ENCODE measurements around the gene SNIP1.

SNIP1 gene

DNA sequence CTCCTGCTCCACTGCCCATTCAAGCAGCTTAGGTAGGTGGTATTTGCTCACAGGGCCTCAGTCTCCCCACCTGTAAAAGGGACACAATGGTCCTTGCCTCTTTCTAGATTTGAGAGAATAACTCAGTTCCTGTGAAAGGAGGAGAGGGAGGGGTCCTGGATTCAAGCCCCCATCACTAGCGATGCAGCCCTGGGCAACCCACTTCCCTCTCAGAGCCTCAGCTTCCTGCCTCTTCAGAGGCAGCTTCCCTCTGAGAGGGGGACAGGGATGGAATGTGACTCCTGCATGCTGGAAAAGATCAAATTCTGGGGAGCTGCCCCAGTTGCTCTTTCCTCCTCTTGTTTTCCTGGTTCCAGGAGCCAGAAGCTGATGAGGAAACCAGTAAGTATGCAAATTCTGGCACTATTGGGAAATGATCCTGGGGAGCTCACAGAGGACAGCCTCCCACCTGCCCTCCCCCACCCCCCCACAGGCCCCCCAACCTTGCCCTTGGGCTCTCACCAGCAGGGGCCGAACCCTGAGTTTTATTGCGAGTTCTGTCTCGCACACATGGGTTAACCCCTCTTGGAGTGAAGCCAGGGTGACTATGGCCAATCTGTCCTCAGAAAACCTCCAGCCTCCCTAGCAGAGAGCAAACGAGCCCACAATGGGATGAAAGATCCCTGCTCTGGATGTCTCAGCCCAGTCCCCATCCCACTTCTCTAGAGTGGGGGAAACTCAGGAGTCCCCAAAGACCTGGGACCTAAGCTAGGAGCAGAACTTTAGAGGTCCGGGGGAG, 68.0 kb downstream of the SNIP1 start:
- TF ChIP-seq, protein P1, sequence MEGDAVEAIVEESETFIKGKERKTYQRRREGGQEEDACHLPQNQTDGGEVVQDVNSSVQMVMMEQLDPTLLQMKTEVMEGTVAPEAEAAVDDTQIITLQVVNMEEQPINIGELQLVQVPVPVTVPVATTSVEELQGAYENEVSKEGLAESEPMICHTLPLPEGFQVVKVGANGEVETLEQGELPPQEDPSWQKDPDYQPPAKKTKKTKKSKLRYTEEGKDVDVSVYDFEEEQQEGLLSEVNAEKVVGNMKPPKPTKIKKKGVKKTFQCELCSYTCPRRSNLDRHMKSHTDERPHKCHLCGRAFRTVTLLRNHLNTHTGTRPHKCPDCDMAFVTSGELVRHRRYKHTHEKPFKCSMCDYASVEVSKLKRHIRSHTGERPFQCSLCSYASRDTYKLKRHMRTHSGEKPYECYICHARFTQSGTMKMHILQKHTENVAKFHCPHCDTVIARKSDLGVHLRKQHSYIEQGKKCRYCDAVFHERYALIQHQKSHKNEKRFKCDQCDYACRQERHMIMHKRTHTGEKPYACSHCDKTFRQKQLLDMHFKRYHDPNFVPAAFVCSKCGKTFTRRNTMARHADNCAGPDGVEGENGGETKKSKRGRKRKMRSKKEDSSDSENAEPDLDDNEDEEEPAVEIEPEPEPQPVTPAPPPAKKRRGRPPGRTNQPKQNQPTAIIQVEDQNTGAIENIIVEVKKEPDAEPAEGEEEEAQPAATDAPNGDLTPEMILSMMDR (conservative IDR thresholded peaks at IDR 0.05; ENCODE audit: control insufficient read depth, insufficient read depth, low read depth, low read length) = no peak
- H3K4me3 ChIP-seq (ENCODE audit: control insufficient read depth, low read depth, low read length) = no peak overlapping the region
- peak; percentile 62 for DNase-seq (ENCODE audit: low read depth)
